Sigmoid colon (tissue), 3 donors: ENCODE measurements around the gene SH3RF3.

Experiments used
- POLR2A ChIP-seq, 2 donors: fragments of 450-650 bp; IDR thresholded peaks; one replicate each; pipeline ENCODE4 v1.6.1; 2016; ENCODE audit warnings: antibody characterized with exemption in 2 of 2, mild to moderate bottlenecking in 2 of 2, moderate library complexity in 2 of 2
- TF ChIP-seq, protein P1 (sequence below), 4 experiments: fragments of 450-650 bp in 3 of 4; fragments of 200-600 bp in 1 of 4; IDR thresholded peaks; one replicate each; pipeline ENCODE4 v1.5.1; 2016 to 2019; ENCODE audit warnings: antibody characterized with exemption in 4 of 4, mild to moderate bottlenecking in 3 of 4, moderate library complexity in 2 of 4

DNA sequence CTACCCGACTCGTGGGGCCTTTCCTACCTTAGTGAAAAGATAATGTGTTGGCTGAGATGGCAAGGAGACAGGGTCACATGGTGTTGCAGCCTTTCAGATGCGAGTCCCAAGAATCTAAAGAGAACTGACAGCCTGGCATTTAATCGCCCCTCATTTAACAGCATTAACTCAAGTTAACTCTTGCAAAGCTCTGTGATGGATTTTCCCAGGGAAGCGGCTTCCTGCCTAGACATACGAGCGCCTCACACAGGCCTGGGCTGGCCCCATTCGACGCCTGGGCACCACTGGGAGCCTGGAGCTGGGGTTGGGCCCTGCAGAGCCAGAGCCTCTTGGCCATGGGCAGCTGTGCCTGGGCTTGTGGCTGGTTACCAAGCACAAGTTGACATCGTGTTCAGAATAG, 344.0 kb downstream of the SH3RF3 start:
- TF ChIP-seq, protein P1, sequence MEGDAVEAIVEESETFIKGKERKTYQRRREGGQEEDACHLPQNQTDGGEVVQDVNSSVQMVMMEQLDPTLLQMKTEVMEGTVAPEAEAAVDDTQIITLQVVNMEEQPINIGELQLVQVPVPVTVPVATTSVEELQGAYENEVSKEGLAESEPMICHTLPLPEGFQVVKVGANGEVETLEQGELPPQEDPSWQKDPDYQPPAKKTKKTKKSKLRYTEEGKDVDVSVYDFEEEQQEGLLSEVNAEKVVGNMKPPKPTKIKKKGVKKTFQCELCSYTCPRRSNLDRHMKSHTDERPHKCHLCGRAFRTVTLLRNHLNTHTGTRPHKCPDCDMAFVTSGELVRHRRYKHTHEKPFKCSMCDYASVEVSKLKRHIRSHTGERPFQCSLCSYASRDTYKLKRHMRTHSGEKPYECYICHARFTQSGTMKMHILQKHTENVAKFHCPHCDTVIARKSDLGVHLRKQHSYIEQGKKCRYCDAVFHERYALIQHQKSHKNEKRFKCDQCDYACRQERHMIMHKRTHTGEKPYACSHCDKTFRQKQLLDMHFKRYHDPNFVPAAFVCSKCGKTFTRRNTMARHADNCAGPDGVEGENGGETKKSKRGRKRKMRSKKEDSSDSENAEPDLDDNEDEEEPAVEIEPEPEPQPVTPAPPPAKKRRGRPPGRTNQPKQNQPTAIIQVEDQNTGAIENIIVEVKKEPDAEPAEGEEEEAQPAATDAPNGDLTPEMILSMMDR (IDR thresholded peaks at IDR 0.05) = no peak
- no peak for TF ChIP-seq POLR2A (IDR thresholded peaks at IDR 0.05)
